ENCODE measurements around the gene OLIG2.

Gene OLIG2

GRCh38 chr21:33025489-33026442 lies at the start of gene OLIG2:
Gene OLIG2, plus strand, starts transcription at chr21:33025935. Its CDS starts 928 bp downstream, at chr21:33026863.
- DNase-seq (ENCODE audit: low read depth): no peak

- no peak for DNase-seq (ENCODE audit: low read depth)
Measured at GRCh38 chr21:32976791-32977190, 48.9 kb upstream of the OLIG2 start.

GRCh38 chr21:32977216-32977615 lies 48.5 kb upstream of the OLIG2 start:
- DNase-seq (ENCODE audit: low read depth): no peak

GRCh38 chr21:32978331-32979270 lies 47.1 kb upstream of the OLIG2 start:
- no peak for DNase-seq (ENCODE audit: low read depth)

- DNase-seq (ENCODE audit: low read depth): no peak
Measured at GRCh38 chr21:32979598-32980268, 46.0 kb upstream of the OLIG2 start.

GRCh38 chr21:32981096-32981495 lies 44.6 kb upstream of the OLIG2 start:
- DNase-seq (ENCODE audit: low read depth): no peak

GRCh38 chr21:32990666-32991065 lies 35.1 kb upstream of the OLIG2 start:
- DNase-seq (ENCODE audit: low read depth): no peak

- DNase-seq (ENCODE audit: low read depth): no peak
Measured at GRCh38 chr21:32991361-32991760, 34.4 kb upstream of the OLIG2 start.

GRCh38 chr21:32993894-32994293 lies 31.8 kb upstream of the OLIG2 start:
- no peak for DNase-seq (ENCODE audit: low read depth)

GRCh38 chr21:32994305-32994704 lies 31.4 kb upstream of the OLIG2 start:
- no peak for DNase-seq (ENCODE audit: low read depth)

- no peak for DNase-seq (ENCODE audit: low read depth)
Measured at GRCh38 chr21:33007747-33008146, 18.0 kb upstream of the OLIG2 start.

GRCh38 chr21:33008333-33009051 lies 17.2 kb upstream of the OLIG2 start:
- DNase-seq (ENCODE audit: low read depth): no peak

- no peak for DNase-seq (ENCODE audit: low read depth)
Measured at GRCh38 chr21:33010931-33011330, 14.8 kb upstream of the OLIG2 start.

- no peak for DNase-seq (ENCODE audit: low read depth)
Measured at GRCh38 chr21:33011462-33011861, 14.3 kb upstream of the OLIG2 start.

GRCh38 chr21:33013626-33014025 lies 12.1 kb upstream of the OLIG2 start:
- DNase-seq (ENCODE audit: low read depth): no peak

GRCh38 chr21:33014331-33014730 lies 11.4 kb upstream of the OLIG2 start:
- DNase-seq (ENCODE audit: low read depth): no peak

GRCh38 chr21:33015096-33015495 lies 10.6 kb upstream of the OLIG2 start:
- no peak for DNase-seq (ENCODE audit: low read depth)

- DNase-seq (ENCODE audit: low read depth): no peak
Measured at GRCh38 chr21:33015756-33016155, 10.0 kb upstream of the OLIG2 start.

GRCh38 chr21:33018707-33019465 lies 6.8 kb upstream of the OLIG2 start:
- no peak for DNase-seq (ENCODE audit: low read depth)

- DNase-seq (ENCODE audit: low read depth): no peak
Measured at GRCh38 chr21:33019516-33019884, 6.2 kb upstream of the OLIG2 start.

All from stimulated activated CD8-positive, alpha-beta memory T cell treated with anti-CD3 and anti-CD28 coated beads, Interleukin-12 subunit alpha, Interleukin-12 subunit beta, amount 100 ng/mL, for 4 hours (primary cell).